Suppressor macrophage treated with lipopolysaccharide for 4 hours (primary cell): ENCODE results near the gene IFI27.
"Not testable (repeated sequence)": the region's sequence is repeated elsewhere in the genome, so short reads cannot be mapped to it uniquely, and the experiment has no call there.

Source experiments
- DNase-seq: peaks from one replicate; pipeline ENCODE4 v3.0.0-alpha.2; 2020

IFI27 gene

GRCh38 chr14:94110552-94111181 lies at the start of gene IFI27:
TSS of gene IFI27 (plus strand) at chr14:94110736.
- DNase-seq: peak; percentile 79

GRCh38 chr14:94062344-94062940 lies 48.1 kb upstream of the IFI27 start:
- no peak for DNase-seq

DNA sequence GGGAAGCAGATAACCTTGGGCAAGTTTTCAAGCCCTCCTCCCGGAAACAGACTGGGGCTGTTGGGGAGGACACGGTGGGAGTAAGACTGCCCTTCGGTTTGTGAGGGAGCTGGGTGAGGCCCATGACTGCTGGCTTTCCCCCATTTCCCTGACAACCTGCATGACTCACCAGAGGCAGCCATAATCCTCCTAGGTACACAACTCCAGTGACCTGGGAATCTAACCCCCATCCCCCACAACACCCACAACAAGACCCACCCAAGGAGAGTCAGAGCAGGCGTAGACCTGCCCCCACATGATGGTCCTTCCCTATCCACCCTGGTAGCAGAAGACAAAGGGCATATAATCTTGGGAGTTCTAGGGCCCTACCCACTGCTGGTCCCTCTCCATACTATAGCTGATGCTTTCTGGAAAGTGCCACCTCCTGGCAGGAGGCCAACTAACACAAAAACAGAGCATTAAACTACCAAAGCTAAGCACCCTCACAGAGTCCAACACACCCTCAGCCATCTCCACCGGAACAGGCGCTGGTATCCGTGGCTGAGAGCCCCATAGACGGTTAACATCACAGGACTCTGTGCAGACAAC lies 44.4 kb upstream of the IFI27 start:
- no peak for DNase-seq

DNA sequence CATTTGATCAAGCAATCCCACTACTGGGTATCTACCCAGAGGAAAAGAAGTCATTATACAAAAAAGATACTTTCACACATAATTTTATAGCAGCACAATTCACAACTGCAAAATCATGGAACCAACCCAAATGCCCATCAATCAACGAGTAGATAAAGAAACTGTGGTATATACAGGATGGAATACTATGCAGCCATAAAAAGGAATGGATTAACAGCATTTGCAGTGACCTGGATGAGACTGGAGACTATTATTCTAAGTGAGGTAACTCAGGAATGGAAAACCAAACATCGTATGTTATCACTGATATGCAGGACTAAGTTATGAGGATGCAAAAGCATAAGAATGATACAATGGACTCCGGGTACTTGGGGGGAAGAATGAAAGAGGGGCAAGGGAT lies 38.5 kb upstream of the IFI27 start:
- DNase-seq: not testable (repeated sequence)

DNA sequence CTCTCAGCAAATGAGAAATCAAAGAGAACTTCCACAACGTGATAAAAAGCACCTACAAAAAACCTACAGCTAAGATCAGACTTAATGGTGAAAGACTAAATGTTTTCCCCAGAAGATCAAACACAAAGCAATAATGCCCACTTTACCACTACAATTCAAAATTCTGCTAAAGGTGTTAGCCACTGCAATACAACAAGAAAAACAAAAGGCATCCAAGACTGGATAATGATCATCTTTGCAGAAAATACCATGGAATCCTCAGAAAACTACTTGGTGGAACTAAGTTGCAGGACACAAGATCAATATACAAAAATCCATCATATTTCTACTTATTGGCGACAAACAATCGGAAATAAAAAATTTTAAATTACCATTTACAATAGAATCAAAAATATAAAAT lies 36.0 kb upstream of the IFI27 start:
- no peak for DNase-seq

GRCh38 chr14:94075008-94075407 lies 35.5 kb upstream of the IFI27 start:
- no peak for DNase-seq

- DNase-seq: peak; percentile 17
Measured at GRCh38 chr14:94077111-94077821, 33.3 kb upstream of the IFI27 start.

DNA sequence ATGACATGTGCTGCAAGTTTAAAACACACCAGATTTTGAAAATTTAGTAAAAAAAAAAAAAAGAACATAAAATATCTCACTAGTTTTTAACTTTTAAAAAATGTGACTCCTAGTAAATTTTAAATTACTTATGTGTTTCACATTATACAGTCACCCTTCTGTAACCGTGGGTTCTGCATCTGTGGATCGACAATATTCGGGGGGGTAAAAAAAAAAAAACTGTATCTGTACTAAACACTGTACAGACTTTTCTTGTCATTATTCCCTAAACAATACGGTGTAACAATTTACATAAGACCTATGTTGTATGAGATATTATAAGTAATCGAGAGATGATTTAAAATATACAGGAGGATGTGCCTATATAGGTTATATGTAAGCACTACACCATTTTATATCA lies 32.7 kb upstream of the IFI27 start:
- DNase-seq: no peak

DNA sequence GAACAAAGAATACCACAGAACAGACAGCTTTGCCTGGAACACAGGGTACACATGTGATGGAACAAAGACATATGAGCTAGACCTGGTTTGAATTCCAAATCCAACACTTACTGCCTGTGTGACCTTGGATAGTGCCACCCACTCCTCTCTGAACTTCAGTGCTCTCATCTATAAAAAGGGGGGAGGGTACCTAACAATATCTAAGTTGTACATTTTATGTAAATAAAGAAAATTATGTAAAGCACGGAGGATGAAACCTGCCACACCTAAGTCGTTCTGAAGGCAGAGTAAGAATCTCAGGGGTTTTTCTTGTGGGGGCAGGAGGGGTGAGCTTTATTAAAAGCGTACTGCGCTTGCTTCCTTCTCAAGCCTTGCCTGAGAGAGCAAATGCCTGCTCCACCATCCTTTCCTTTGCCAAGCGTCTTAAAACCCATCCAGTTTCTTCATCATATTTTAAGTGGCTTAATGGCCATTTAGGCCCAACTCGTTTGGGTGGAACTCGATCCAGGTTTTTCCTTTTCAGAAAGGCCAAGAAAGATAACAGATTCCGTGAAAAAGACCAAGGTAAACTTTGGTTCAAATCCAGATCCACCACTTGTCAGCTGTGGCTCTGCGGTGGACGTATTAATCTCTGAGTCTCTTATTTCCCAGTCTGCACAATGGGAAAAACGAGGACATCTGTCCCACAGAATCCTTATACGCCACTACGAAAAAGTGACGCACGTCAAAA lies 30.5 kb upstream of the IFI27 start:
- peak; percentile 65 for DNase-seq

GRCh38 chr14:94080621-94081385 lies 29.7 kb upstream of the IFI27 start, which contains the start of the genes DDX24 and IFI27L1:
TSS of gene DDX24 (minus strand) at chr14:94081202. CDS start at chr14:94079742, 1,460 bp downstream.
TSS of gene IFI27L1 (plus strand) at chr14:94081310. CDS start at chr14:94096938, 15,628 bp downstream.
- peak; percentile 97 for DNase-seq

GRCh38 chr14:94081386-94081820 lies 29.1 kb upstream of the IFI27 start:
- no peak for DNase-seq

DNA sequence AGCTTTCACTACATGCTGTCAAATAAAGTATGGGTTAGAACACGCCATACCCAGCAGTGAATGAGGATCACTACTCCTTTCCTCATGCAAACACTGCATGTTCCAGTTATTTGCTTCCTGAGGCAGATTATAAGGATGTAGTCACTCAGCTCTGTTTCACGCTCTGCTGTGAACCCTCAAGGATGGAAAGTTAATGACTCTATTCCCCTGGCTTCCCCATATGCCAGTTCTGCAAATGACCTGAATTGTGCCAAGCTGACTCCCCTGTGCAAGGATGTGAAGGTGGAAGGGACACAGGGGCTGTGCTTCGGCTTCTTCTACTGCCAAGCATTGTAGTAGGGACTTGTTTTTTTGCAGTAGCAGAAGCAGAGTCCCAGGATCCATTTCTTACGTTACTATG lies 22.6 kb upstream of the IFI27 start:
- DNase-seq: no peak

GRCh38 chr14:94088516-94088915 lies 22.0 kb upstream of the IFI27 start:
- DNase-seq: no peak

DNA sequence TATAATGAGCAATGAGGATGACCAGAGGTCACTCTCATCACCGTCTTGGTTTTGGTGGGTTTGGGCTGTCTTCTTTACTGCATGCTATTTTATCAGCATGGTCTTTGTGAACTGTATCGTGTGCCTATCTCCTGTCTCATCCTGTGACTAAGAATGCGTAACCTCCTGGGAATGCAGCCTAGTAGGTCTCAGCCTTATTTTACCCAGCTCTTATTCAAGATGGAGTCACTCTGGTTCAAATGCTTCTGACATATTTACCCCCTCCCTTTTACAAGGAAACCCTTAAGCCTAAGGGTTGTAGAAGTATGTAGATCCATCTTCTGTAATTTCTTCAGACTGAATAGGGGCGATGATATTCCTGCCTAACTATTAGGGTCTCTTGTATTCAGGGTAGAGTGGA lies 21.1 kb upstream of the IFI27 start:
- no peak for DNase-seq

DNA sequence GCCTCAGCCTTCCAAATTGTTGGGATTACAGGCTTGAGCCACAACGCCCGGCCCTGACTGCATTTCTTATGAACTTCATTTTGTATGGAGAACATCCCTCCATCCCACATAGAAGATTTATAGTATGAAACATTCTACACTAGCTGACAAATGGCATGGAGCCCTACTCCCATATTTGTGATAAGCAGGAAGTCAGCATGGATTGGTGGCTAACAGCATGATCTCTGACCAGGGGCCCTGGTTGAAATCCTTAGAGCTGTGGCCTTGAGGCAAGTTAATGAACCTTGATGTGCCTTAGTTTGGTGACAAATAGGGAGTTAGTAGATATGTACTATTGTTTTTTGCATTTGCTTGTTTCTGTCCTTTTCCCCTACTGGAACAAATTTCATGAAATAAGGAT lies 17.1 kb upstream of the IFI27 start:
- no peak for DNase-seq

GRCh38 chr14:94097091-94097490 lies 13.4 kb upstream of the IFI27 start:
- DNase-seq: no peak

GRCh38 chr14:94098326-94098992 lies 12.1 kb upstream of the IFI27 start:
- DNase-seq: no peak

GRCh38 chr14:94099006-94099405 lies 11.5 kb upstream of the IFI27 start:
- DNase-seq: no peak

DNA sequence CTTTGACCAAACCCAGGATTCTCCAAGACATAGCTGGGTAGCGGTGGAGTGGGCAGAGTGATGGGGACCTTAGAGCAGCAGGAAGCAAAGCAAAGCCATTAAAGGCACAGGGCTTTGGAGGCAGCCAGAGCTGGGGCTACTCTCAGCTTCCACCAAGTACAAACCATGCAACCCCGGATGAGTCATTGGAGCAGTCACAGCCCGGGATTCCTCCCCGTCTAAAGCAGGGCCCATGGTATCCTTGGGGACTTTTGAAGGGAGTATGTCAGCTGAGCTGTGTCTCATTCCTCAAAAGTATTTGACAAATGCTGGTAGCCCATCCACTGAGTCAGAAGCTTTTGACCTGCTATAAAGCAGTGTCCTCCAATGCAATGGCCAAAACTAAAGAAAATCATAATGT lies 9.7 kb upstream of the IFI27 start:
- DNase-seq: no peak

DNA sequence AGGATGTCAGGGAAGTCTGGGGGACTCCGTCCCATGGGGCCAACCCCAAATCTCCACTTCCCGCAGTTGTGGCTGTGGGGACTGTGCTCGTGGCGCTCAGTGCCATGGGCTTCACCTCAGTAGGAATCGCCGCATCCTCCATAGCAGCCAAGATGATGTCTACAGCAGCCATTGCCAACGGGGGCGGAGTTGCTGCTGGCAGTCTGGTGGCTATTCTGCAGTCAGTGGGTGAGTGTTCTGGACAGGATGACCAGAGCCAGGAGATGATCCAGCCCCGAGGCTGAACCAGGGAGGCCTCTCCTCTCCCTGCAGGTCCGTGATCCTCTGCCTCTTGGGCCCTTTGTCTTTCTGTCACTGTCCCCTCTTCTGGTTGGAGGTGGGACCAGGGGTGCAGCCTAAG lies 8.8 kb upstream of the IFI27 start:
- no peak for DNase-seq

DNA sequence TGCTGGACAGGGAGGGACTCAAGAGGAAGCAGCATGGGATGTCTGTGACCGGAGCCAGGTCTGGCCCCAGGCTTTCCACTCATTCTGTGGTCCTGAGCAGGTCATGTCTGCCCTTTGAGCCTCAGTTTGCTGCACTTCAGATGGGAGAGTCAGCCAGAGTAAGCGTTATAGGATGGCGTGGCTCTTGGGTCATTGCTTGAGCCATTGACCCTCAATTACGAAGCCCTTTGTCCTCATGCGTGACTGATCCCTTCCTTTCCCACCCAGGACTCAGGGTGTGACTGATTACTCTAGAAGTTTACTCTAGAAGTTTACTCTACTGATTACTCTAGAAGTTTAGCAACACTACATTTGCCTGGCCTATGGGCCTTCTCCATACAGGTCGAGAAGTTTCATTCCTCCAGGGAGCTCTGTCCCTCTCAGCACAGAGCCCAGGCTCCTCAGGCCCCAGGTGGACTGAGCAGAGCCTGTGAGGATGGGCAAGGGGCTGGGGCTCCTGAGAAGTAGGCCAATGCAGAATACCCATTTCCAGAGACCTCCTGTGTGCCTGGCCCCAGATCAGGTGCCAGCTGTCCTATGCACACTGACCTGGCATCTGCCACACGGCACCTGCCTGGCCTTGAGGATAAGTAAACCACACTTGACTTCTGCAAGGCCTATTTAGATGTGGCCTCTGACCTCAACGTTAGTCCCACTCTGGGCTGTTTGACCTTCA lies 7.6 kb upstream of the IFI27 start:
- no peak for DNase-seq
